GM21423 (cell line): ENCODE measurements around the gene EMP3.
"Not testable (repeated sequence)": the region's sequence is repeated elsewhere in the genome, so short reads cannot be mapped to it uniquely, and the experiment has no call there.

Experiments
- ATAC-seq: cut with Tn5 transposase; IDR thresholded peaks from one replicate; pipeline ENCODE4 v1.9.1; 2021; ENCODE audit warnings: mild to moderate bottlenecking, moderate library complexity; ENCODE audit not compliant: unreplicated experiment

The EMP3 gene, protein sequence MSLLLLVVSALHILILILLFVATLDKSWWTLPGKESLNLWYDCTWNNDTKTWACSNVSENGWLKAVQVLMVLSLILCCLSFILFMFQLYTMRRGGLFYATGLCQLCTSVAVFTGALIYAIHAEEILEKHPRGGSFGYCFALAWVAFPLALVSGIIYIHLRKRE

DNA sequence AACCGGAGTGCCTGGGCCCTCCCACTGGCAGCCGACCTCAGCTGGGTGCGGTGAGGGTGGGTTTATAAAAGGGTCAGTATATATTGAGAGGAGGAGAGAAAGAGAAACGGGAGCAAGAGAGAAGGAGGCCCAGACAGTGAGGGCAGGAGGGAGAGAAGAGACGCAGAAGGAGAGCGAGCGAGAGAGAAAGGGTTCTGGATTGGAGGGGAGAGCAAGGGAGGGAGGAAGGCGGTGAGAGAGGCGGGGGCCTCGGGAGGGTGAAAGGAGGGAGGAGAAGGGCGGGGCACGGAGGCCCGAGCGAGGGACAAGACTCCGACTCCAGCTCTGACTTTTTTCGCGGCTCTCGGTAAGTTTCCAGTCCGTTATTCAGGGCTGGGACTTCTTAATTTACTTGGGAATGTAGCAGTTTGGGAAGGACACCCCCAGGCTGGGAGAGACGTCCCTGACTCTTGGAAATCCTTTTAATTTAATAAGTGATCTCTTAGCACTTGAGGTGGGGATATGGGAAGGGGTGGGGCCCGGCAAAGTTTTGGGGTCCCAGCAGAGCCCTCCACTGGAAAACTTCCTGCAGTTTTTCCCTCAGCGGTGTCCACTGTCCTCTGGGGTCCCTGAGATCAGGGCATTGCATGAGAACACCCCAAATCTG is at the start of gene EMP3:
EMP3 (plus strand) TSS at position 288 of the 646 bp plus-strand sequence. CDS start 1,293 bp downstream, outside the sequence.
- no peak for ATAC-seq

DNA sequence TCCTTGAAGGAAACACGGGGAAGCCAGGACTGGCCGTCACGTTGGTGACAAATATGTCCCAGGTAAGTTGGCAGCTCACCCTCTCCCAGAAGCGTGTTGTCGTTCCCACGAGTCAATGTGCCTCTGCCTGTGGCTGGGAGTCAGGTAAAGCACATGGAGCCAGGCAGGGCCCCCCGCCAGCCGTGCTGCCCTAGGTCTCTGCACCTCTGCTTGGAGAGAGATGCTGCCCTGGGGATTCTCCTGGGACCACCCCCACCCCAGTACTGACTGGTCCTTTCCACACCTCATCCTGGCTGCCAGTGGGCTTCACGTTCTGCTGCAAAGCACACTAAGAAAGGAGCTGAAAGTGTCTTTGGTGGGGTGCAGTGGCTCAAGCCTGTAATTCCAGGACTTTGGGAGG is 45.6 kb upstream of the EMP3 start:
- no peak for ATAC-seq

DNA sequence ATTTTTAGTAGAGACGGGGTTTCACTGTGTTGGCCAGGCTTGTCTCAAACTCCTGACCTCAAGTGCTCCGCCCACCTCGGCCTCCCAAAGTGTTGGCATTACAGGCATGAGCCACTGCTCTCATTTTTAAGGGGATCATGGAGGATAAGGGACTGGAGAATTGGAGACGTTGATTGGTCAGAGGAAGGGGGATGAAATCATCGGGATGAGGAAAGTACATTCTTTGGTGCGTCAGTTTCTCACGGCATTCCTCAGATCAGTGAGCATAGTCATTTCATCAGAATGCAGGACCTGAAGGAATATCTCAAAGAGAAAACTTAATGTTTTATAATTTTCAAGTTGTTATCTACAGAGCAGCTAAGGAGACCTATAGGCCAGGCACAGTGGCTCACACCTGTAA is 41.4 kb upstream of the EMP3 start:
- ATAC-seq, result no peak

DNA sequence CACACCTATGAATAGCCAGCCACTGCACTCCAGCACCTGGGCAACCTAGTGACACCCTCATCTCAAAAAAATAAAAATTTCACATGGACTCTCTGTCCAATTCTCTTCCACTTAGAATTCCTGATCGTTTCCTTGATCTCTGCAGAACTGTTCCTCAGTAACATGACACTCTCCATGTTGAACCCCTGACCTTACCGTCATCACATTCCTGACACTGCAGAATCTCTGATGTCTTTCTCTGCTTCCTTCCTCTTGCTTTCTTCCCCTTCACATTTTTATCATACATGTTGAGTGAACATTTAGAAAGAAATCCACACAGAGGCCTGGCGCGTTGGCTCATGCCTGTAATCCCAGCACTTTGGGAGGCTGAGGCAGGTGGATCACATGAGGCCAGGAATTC is 40.5 kb upstream of the EMP3 start:
- ATAC-seq, result no peak

DNA sequence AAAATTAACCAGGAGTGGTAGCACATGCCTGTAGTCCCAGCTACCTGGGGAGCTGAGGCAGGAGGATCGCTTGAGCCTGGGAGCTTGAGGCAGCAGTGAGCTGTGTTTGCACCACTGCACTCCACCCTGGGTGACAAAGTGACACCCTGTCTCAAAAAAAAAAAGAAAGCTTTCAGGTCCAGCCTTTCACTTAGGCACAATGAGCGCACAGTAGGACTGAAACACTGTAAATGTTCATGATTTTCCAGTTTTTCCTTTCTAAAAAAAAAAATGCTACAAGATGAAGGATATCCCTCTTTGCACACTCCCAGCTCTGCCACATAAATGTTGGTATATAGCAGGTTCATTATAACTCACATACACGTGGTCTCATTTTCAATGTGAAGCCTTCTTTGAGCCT is 37.6 kb upstream of the EMP3 start:
- no peak for ATAC-seq

DNA sequence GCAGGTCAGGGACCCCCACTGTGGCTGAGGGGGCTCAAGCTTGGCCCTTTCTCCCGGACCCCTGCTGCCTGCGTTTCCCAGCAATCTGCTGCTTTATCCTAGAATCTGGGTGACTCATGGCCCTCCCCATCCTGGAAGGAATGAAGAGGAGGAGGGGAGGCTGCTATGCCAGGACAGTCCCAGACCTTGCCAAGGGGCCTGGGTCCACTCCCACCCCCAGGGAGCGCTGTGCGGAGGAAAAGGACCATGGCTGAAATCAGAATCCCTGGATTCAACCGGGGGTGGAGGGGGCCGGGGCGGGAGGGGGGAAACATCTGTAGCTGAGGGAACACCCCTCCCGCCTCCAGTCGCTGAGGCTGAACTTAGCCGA is 35.0 kb upstream of the EMP3 start:
- no peak for ATAC-seq

DNA sequence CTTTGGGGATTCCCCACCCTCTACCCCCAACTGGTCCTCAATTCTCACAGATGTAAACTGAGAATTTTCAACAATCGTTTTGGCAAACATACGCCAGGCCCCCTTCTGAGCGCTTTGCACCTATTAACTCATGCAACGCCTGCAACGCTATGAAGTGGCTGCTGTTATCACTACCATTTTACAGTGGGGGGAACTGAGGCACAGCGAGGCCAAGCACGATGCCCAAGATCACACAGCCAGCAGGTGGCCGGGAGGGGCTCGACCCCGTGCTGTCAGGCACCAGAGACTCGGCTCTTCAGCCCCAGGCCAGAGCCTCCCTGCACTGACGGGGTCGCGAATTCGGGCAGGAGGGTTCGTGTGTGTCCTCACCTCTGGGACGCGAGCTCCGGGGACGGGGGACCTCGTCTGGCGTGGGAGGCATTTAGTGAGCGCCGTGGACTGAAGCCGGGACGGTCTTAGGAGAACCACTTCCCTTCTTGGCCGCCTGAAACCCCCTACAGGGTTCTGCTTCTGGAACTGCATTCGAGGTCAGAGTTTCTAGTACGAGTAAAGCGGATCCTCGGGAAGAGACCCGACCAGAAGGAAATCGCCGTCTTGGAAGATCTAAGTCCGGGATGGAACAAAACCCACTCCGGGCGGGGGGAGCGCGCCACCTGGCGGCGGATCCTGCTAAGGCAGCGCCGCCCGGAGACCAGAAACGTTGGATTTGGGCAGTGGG is 34.4 kb upstream of the EMP3 start:
- ATAC-seq, result no peak

DNA sequence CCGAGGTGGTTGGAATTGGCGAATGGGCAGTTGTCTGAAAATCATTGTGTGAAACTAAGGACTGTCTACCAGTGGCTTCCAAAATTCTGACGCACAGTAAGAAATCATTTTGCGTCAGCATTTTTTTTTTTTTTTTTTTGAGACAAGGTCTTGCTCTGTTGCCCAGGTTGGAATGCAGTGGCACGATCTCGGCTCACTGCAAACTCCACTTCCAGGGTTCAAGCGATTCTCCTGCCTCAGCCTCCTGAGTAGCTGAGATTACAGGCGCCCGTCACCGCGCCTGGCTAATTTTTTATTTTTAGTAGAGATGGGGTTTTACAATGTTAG is 33.9 kb upstream of the EMP3 start:
- not testable (repeated sequence) for ATAC-seq

DNA sequence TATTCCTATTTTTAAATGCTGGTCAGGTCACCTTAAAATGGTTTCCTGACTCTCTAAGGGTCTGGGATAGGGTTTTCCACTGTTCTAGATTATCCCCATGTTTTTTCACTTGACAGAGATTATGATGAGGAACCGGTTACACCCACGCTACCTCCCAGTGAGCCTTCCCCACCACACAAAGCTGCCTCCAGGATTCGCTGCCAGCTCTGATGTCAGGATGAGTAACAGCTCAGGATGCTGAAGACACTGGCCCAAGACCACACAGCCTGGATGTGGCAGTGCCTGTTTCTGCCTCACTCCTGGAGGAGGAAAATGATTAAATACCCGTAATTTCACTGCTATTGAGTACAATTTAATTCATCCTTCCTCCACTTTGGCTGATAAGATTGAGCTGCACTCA is 32.6 kb upstream of the EMP3 start:
- no peak for ATAC-seq

DNA sequence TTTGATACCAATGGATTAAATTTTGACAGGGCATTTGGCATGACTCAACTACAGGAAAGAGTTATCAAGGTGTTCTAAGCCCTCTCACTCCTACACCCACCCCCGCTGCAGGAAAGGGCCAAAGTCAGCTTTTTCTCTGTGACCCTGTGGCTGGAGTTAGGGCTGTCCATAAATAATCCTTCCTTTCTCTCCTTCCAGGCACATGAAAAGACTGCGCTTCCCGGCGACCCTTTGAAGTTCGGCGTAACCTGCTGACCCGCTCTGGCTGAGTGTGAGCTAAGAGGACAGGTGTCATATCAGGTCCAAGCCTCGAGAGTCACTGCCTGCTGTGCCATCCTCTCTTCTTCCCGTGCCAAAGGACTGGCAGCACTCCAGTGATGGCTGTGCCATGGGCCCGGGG is 29.9 kb upstream of the EMP3 start:
- no peak for ATAC-seq

DNA sequence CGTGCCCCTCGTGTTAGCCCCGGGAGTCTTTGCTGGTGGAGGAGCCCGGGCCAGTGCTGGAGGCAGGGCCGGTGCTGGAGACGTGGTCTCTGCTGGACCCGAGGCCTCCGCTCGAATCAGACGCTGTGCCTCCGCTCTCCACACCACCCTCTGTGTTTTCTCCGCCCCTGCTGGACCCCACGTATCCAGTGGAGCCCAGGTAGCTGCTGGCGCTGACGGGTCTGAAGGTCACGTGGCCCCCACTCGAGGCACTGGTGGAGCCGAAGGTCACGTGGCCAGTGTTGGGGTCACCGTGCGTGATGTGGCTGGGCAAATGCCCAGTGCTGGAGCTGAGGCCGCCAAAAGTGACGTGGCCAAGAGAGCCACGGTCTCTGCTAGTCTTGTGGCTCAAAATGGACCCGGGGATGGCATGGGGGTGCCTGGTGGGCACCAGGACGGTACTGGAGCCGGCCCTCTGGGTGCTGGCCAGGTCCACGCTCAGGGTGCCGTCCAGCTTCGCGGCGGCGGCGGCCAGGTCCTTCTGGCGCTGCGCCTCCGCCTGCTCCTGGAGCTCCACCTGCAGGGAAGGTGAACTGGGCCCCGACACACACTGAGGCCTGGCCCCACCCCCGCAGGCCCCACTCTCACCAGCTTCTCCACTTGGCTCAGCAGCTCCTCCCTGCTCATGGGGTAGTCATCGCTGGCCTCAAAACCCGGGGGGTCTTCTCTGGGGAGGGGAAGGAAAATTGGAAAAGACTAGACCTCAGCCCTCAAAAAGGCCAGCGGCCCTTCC is 28.2 kb upstream of the EMP3 start:
- ATAC-seq, result no peak

DNA sequence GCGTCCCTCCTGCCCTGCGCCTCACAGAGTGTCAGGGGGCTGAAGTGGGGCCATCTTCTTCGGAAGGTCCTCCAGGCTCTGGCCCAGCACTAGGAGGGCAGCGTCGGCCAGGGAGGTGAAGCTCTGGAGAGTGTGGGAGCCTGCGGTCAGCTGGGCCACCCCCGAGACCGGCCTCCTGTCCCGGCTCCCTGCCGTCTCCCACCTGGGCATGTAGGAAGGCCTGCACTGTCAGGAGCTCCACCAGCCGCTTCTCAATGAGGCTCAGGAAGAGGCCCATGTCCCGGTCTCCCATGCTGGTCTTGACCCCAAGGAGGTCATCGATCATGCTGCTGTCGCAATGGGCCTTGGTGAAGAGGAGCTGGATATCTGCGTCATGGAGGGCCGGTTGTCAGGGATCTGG is 27.4 kb upstream of the EMP3 start:
- ATAC-seq, result no peak

DNA sequence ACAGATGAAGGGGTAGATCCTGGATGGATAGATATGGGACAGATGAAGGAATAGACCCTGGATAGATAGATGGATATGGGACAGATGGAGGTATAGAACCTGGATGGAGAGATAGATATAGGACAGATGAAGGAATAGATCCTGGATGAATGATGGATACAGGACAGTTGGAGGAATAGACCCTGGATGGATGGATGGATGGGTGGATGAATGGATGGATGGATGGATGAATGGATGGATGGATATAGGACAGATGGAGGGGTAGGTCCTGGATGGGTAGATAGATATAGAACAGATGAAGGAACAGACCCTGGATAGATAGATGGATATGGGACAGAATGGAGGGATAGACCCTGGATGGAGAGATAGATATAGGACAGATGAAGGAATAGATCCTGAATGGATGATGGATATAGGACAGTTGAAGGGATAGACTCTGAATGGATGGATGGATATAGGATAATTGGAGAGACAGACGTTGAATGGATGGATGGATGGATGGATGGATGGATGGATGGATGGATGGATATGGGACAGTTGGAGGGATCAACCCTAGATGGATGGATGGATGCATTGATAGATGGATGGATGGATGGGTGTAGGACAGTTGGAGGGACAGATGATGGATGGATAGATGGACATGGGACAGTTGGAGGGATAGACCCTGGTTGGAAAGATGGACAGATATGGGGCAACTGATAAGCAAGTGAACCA is 23.3 kb upstream of the EMP3 start:
- no peak for ATAC-seq

DNA sequence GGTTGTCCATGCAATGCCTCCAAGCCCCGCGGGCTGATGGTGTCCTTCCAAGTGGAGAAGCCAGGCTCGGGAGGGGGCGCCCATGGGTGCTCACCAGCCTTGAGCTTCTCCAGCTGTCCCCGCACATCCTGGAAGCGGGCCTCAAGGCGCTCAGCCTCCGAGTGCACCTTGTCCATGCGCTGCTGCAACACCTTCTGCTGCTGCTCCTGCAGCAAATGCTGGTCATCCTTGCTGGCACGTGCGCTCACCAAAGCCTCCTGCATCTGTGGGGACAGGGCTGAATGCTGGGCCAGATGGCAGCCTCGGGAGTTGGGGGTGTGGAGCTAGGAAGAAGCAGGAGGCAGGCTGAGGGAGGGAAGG is 22.8 kb upstream of the EMP3 start:
- no peak for ATAC-seq

DNA sequence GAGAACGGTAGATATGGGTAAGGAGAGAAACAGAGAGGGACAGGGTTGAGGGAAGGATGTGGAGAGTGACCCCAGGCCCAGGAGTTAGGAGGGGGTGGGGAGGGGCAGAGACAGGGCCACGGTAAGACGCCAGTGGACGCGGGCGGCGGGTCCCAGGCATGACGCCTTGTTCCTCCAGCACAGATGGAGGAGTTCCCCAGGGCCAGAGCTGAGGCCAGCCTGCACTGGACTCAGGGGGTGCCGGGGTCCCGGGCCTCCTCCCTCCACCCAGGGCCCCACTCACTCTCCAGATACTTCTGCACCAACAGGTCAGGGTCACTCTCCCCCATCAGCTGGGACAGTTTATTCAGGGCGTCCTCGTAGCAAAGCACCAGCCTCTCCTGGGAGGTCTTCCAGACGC is 22.0 kb upstream of the EMP3 start:
- ATAC-seq, result no peak

DNA sequence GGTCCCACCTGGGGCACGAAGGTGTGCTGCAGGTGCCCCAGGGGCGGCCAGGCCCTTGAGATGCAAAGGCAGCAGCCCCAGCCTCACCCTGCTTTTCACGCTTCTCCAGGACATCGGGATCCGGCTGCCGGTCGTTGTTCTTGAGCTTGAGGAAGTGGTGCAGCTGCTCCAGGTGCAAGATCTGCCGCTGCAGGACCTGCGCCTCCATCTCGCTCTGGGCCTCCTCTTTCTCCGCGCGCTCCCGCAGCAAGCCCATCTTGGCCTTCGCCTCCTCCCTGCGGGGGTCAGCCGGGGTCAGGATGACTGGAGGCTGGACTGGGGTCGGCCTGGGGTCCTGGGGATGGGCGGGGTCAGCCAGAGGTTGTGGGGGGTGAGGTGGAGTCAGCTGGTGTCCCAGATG is 21.5 kb upstream of the EMP3 start:
- ATAC-seq, result no peak

DNA sequence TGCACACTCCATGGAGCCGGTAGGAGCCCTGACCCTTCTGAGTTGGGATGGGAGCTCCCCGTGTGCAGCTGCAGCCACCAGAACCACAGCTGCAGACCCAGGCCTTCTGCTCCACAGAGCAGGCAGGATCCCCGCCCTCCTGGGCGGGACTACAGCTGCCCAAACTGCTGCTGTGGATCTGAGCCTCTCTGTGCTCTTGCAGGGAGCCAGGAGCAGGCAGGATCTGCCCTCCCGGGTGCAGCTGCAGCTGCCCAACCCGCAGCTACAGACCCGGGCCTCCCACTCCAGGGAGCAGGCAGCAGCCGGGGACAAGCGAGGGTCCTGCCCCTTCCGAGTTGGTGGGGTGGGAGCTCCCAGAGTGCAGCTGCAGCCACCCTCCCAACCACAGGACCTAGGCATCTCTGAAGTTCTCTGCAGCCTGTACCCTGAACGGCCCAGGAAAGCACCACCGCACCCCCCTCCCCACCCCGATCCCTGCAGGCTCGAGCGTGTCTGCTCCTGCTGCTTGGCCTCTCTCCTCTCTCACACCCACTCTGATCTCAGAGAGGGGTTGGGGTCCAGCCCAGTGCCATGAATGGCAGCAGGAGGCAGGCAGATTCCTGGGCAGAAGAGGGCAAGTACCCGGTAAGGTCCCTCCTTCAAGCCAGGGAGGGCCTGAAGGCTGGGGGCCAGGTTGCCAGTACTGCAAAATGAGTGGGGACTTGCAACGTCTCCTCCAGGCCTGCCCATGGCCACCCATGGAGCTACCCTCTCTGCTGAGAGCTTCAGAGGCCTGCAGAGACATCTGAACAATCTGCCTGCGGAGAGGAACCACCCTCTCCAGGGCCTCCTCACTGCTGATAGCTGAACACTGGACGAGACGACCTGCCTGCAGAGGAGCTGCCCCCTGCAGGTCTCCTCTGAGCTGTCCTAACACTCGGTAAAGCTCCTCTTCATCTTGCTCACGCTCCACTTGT is 16.4 kb upstream of the EMP3 start:
- no peak for ATAC-seq

DNA sequence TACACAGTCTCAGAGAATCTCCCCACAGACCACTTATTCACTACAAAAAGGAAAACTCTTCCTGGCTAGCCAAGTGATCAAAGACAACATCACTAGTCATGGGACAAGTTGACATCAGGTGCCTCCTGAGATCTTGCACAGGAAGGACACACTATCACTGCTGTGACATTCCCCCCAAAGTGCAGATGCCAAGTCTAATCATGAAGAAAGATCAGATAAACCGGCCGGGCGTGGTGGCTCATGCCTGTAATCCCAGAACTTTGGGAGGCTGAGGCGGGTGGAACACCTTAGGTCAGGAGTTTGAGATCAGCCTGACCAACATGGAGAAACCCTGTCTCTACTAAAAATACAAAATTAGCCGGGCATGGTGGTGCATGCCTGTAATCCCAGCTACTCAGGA is 15.6 kb upstream of the EMP3 start:
- ATAC-seq, result not testable (repeated sequence)

DNA sequence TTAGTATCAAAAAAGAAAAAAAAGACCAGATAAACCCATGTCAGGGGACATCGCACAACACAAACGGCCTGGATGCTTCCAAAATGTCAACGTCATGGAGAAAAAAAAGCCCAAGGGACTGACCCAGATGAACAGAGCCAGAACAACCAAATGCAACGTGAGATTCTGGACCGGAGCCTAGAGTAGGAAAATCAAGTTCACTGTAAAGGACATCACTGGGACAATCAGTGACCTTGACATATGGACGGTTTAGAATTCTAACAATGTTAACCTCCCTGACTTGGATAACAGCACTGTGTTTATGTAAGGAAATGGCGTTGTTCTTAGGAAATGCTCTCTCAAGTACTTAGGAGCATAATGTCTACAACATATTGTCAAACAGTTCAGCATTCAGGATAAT is 15.1 kb upstream of the EMP3 start:
- ATAC-seq, result no peak

DNA sequence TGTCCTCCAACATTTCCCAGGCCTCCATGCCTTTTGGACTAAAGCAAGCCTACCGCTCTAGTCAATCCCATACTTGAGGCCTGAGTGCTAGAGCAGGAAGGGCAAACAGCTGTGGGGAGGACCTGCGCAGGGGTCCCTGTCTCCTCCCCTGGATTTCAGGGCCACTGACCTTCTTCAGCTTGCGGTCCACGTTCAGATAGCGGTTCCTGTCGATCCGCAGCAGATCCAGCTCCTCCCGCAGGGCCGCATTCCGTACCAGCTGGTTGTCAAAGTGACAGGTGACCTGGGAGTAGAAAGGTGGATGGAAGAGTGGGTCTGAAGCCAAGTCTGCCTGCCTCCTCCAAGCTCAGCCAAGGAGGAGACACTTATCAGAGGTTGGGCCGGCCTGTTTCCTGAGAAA is 14.0 kb upstream of the EMP3 start:
- no peak for ATAC-seq
